ENCODE data around the gene NUP93.

DNA sequence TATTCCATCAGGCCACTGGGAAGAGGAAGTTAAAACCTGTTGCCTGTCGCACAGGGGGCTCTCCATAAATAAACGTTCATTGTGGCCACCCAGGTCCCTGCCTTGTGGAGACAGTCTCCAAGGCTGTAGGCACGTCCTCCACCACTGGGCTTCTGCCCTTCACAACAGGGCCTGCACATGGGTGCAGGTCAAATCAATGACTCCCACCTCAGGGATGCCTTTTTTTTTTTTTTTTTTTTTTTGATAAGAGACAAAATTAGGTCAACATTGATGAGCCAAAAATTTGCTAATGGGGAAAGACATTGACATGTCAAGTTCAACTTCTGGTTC lies 122.4 kb downstream of the NUP93 start:
- TF ChIP-seq, protein P1, sequence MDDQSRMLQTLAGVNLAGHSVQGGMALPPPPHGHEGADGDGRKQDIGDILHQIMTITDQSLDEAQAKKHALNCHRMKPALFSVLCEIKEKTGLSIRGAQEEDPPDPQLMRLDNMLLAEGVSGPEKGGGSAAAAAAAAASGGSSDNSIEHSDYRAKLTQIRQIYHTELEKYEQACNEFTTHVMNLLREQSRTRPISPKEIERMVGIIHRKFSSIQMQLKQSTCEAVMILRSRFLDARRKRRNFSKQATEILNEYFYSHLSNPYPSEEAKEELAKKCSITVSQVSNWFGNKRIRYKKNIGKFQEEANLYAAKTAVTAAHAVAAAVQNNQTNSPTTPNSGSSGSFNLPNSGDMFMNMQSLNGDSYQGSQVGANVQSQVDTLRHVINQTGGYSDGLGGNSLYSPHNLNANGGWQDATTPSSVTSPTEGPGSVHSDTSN (CRISPR knock-in tag; IDR thresholded peaks at IDR 0.05), result no peak
- TF ChIP-seq ZNF660 (tag by site-specific recombination; IDR thresholded peaks at IDR 0.05) (no peak), ZNF24 (tag by site-specific recombination; IDR thresholded peaks at IDR 0.05) (no peak), ZBTB17 (tag by site-specific recombination; IDR thresholded peaks at IDR 0.05) (no peak), TRIM28 (IDR thresholded peaks at IDR 0.05; ENCODE audit: borderline replicate concordance, low read length) (no peak), CTCF (tag by site-specific recombination; IDR thresholded peaks at IDR 0.05) (no peak), ZSCAN30 (tag by site-specific recombination; IDR thresholded peaks at IDR 0.05) (no peak), ELK4 (IDR thresholded peaks at IDR 0.05; ENCODE audit: borderline replicate concordance, low read depth, low read length) (no peak), ZNF366 (tag by site-specific recombination; conservative IDR thresholded peaks at IDR 0.05) (no peak), PATZ1 (tag by site-specific recombination; IDR thresholded peaks at IDR 0.05) (no peak)

Measured in HEK293 (cell line).